KG1 (cell line): Measurements from ENCODE around the gene KCNK4.
A peak's percentile ranks its signal among the peaks of the same experiment; 100 is the strongest.

Experiments
- DNase-seq: peaks from one replicate; lab custom pipeline; 2025; lab: John Stamatoyannopoulos, UW

Gene KCNK4

GRCh38 chr11:64290352-64291261, 495 bp upstream of the KCNK4 start:
- DNase-seq = no peak

- no peak for DNase-seq
These were observed 804 bp downstream of the KCNK4 start for GRCh38 chr11:64291752-64292459.

- DNase-seq = no peak
These were observed 1.6 kb downstream of the KCNK4 start for GRCh38 chr11:64292460-64293254.

- no peak for DNase-seq
These were observed 3.7 kb downstream of the KCNK4 start for GRCh38 chr11:64294774-64295173.

GRCh38 chr11:64295760-64296159, 4.7 kb downstream of the KCNK4 start:
- no peak for DNase-seq

- no peak for DNase-seq
These were observed 5.1 kb downstream of the KCNK4 start for GRCh38 chr11:64296236-64296635.

- no peak for DNase-seq
These were observed 6.0 kb downstream of the KCNK4 start for GRCh38 chr11:64296830-64297698.

GRCh38 chr11:64297699-64298358, 6.7 kb downstream of the KCNK4 start:
- no peak for DNase-seq

- no peak for DNase-seq
These were observed 8.1 kb downstream of the KCNK4 start for GRCh38 chr11:64298966-64299846.

- DNase-seq = no peak
These were observed 8.9 kb downstream of the KCNK4 start, which contains the start of gene CATSPERZ for GRCh38 chr11:64299847-64300648. Gene CATSPERZ, plus strand, starts transcription at chr11:64300358. Its CDS starts 53 bp downstream, at chr11:64300411.

- no peak for DNase-seq
These were observed 12.3 kb downstream of the KCNK4 start for GRCh38 chr11:64303109-64304031.

GRCh38 chr11:64304032-64304315, 12.9 kb downstream of the KCNK4 start:
- no peak for DNase-seq

- peak; percentile 92 for DNase-seq
These were observed 13.4 kb downstream of the KCNK4 start for GRCh38 chr11:64304316-64305072.

- peak; percentile 100 for DNase-seq
These were observed 14.1 kb downstream of the KCNK4 start, which contains the start of gene ESRRA for GRCh38 chr11:64305075-64305690. Gene ESRRA, plus strand, starts transcription at chr11:64305524. Its CDS starts 1,656 bp downstream, at chr11:64307180.

- DNase-seq = peak; percentile 74
These were observed 14.8 kb downstream of the KCNK4 start for GRCh38 chr11:64305691-64306562.

- no peak for DNase-seq
These were observed 15.4 kb downstream of the KCNK4 start for GRCh38 chr11:64306563-64306875.
